Left ventricle myocardium inferior (tissue), 1 donor: ENCODE data around the gene NEB. TPM values are rescaled to one million over a fixed set of nuclear protein-coding genes. Genes with fewer than 3 reads are reported as not detected.

Experiments used
- DNase-seq: peaks from one replicate; pipeline ENCODE4 v3.0.0-alpha.2; 2020
- H3K27ac ChIP-seq: fragments of 200-600 bp; replicated peaks from 2 replicates; pipeline ENCODE4 v1.8.0; 2021
- H3K27me3 ChIP-seq: fragments of 200-600 bp; 2 replicates; pipeline ENCODE4 v1.8.0; 2021; ENCODE audit warnings: low read depth
- H3K36me3 ChIP-seq: fragments of 200-600 bp; 2 replicates; pipeline ENCODE4 v1.8.0; 2021
- H3K4me1 ChIP-seq: fragments of 200-600 bp; 2 replicates; pipeline ENCODE4 v1.8.0; 2021
- H3K4me3 ChIP-seq: fragments of 200-600 bp; 2 replicates; pipeline ENCODE4 v1.8.0; 2021; ENCODE audit warnings: mild to moderate bottlenecking, moderate library complexity
- H3K9me3 ChIP-seq: fragments of 200-600 bp; replicated peaks from 2 replicates; pipeline ENCODE4 v1.8.0; 2021
- CTCF ChIP-seq: fragments of 200-600 bp; IDR thresholded peaks from 2 replicates; pipeline ENCODE4 v1.8.0; 2021; ENCODE audit warnings: antibody characterized with exemption, mild to moderate bottlenecking, borderline replicate concordance
- intact Hi-C: fragments of 100-400 bp; cut with micrococcal nuclease; formaldehyde crosslinking; loops from one replicate; pipeline ENCODE4 v1.11.0; 2022
- total RNA-seq: library from RNA; stranded (reverse); fragmentation: NEBNext Ultra II Directional; extraction: Animal tissue kit (Norgen Biotek cat#: 25700); gene quantifications from one replicate; pipeline ENCODE4 v1.2.1, GENCODE V29; 2021
- donor health status: DM: no; HTN: yes; CAD: no; lungs with severe emphysema.

The NEB gene
- total RNA-seq, 1 donor from 2014 or later = 30.5 TPM

- no peak for DNase-seq
- Histone ChIP-seq H3K9me3 (no peaks in the 10 kb centered on the region), H3K36me3 (no peaks in the 10 kb centered on the region), H3K4me1 (no peaks in the 10 kb centered on the region), H3K4me3 (no peak overlapping the region), H3K27me3 (no peaks in the 10 kb centered on the region), H3K27ac (no peak overlapping the region)
- intact Hi-C loops = no loop called here
- no peak for TF ChIP-seq CTCF
Measured at GRCh38 chr2:151577116-151577515, 157.2 kb downstream of the NEB start.

- Histone ChIP-seq H3K36me3 (no peaks in the 10 kb centered on the region), H3K4me3 (no peak overlapping the region), H3K4me1 (no peaks in the 10 kb centered on the region), H3K9me3 (no peaks in the 10 kb centered on the region), H3K27ac (no peak overlapping the region), H3K27me3 (no peaks in the 10 kb centered on the region)
- DNase-seq = no peak
- intact Hi-C loops = no loop called here
- no peak for TF ChIP-seq CTCF
Measured at GRCh38 chr2:151576080-151576479, 158.2 kb downstream of the NEB start.

GRCh38 chr2:151575338-151575737 lies 158.9 kb downstream of the NEB start:
- Histone ChIP-seq H3K27ac (no peak overlapping the region), H3K27me3 (no peaks in the 10 kb centered on the region), H3K9me3 (no peaks in the 10 kb centered on the region), H3K4me3 (no peak overlapping the region), H3K4me1 (no peaks in the 10 kb centered on the region), H3K36me3 (no peaks in the 10 kb centered on the region)
- intact Hi-C loops = no loop called here
- TF ChIP-seq CTCF = no peak
- no peak for DNase-seq

- intact Hi-C loops = no loop called here
- TF ChIP-seq CTCF = no peak
- Histone ChIP-seq H3K9me3 (no peaks in the 10 kb centered on the region), H3K36me3 (no peaks in the 10 kb centered on the region), H3K27ac (no peak overlapping the region), H3K4me3 (no peak overlapping the region), H3K27me3 (no peaks in the 10 kb centered on the region), H3K4me1 (no peaks in the 10 kb centered on the region)
- no peak for DNase-seq
Measured at GRCh38 chr2:151570191-151570590, 164.1 kb downstream of the NEB start.

DNA sequence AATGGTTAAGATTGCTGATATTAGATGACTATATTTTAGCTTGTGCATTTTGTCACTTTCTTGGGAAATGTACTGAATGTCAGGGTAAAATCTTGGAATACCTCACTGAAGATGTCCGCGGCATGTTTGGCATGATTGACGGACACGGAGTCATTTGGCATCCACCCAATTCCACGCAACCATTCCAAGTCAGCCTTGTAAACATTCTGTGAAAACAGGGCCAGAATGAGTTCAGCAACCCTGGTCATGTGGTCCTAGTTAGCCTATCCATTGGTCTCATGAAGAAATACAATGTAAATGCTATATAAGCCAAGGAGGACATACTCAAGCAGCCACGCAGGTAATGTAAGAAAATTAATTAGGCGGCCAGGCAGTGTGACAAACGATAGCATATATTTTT lies 165.1 kb downstream of the NEB start:
- H3K27ac ChIP-seq = no peak overlapping the region
- no peak for DNase-seq

More for the DNA sequence above, 165.1 kb downstream of the NEB start:
- no peak for TF ChIP-seq CTCF
- no peak overlapping the region for H3K4me3 ChIP-seq
- intact Hi-C loops = no loop called here
- no peaks in the 10 kb centered on the region for H3K4me1 ChIP-seq
- H3K36me3 ChIP-seq = no peaks in the 10 kb centered on the region
- no peaks in the 10 kb centered on the region for H3K9me3 ChIP-seq
- no peaks in the 10 kb centered on the region for H3K27me3 ChIP-seq
